OCI-LY1 (cell line): ENCODE measurements around the gene MYORG.

Experiments used
- H2AFZ ChIP-seq: fragments of 200-600 bp; sonication (generic), shearing (Covaris generic); 2 replicates; pipeline ENCODE4 v1.6.0; 2014; ENCODE audit warnings: antibody characterized with exemption, mild to moderate bottlenecking, low read length
- H3F3A ChIP-seq: fragments of 200-600 bp; sonication (generic), shearing (Covaris generic); 2 replicates; pipeline ENCODE4 v1.6.0; 2014; ENCODE audit warnings: mild to moderate bottlenecking, antibody characterized with exemption, low read length, moderate library complexity; ENCODE audit not compliant: insufficient read depth
- H3K27ac ChIP-seq: fragments of 200-600 bp; sonication (generic); 2 replicates; pipeline ENCODE4 v1.5.1; 2014; ENCODE audit warnings: low read length, mixed run types, mild to moderate bottlenecking, low read depth; ENCODE audit not compliant: poor library complexity, severe bottlenecking
- H3K27me3 ChIP-seq: fragments of 200-600 bp; sonication (generic); 2 replicates; pipeline ENCODE4 v1.6.0; 2014; ENCODE audit warnings: antibody characterized with exemption, mild to moderate bottlenecking, low read length, moderate library complexity; ENCODE audit not compliant: insufficient read depth
- H3K36me3 ChIP-seq: fragments of 200-600 bp; sonication (generic); 2 replicates; pipeline ENCODE4 v1.6.1; 2014; ENCODE audit warnings: mild to moderate bottlenecking, antibody characterized with exemption, low read length, moderate library complexity, mixed read lengths; ENCODE audit not compliant: insufficient read depth
- H3K4me1 ChIP-seq: fragments of 200-600 bp; sonication (generic); 2 replicates; pipeline ENCODE4 v1.5.1; 2014; ENCODE audit warnings: mild to moderate bottlenecking, low read length, moderate library complexity; ENCODE audit not compliant: insufficient read depth, severe bottlenecking
- H3K4me2 ChIP-seq: fragments of 200-600 bp; sonication (generic), shearing (Covaris generic); 2 replicates; pipeline ENCODE4 v1.6.1; 2014; ENCODE audit warnings: low read length
- H3K4me3 ChIP-seq: fragments of 200-600 bp; sonication (generic); 2 replicates; pipeline ENCODE4 v1.5.1; 2014; ENCODE audit warnings: low read length, low read depth, mild to moderate bottlenecking, mixed read lengths; ENCODE audit not compliant: poor library complexity, severe bottlenecking
- H3K79me2 ChIP-seq: fragments of 200-600 bp; shearing (Covaris generic); 2 replicates; pipeline ENCODE4 v1.6.1; 2016; ENCODE audit warnings: mixed run types, low read length, mixed read lengths; ENCODE audit not compliant: insufficient read depth
- H3K9ac ChIP-seq: fragments of 200-600 bp; sonication (generic), shearing (Covaris generic); 2 replicates; pipeline ENCODE4 v1.6.1; 2014; ENCODE audit warnings: mild to moderate bottlenecking, low read length, mixed read lengths
- H3K9me2 ChIP-seq: fragments of 200-600 bp; sonication (generic), shearing (Covaris generic); 2 replicates; pipeline ENCODE4 v1.6.1; 2014; ENCODE audit warnings: low read depth, mild to moderate bottlenecking, low read length, mixed read lengths
- H3K9me3 ChIP-seq: fragments of 200-600 bp; shearing (Covaris generic); 2 replicates; pipeline ENCODE4 v1.6.1; 2014; ENCODE audit warnings: low read length, mixed read lengths
- H4K20me1 ChIP-seq: fragments of 200-600 bp; sonication (generic), shearing (Covaris generic); 2 replicates; pipeline ENCODE4 v1.6.0; 2016; ENCODE audit warnings: mild to moderate bottlenecking, low read length; ENCODE audit not compliant: insufficient read depth
- EZH2 ChIP-seq: fragments of 200-600 bp; sonication (generic), shearing (Covaris generic); IDR thresholded peaks from 2 replicates; pipeline ENCODE4 v1.8.0; 2017; ENCODE audit warnings: borderline replicate concordance, mixed run types, mild to moderate bottlenecking, antibody characterized with exemption, low read length, moderate library complexity, mixed read lengths
- TF ChIP-seq, protein P1 (sequence below): fragments of 200-600 bp; sonication (generic), shearing (Covaris generic); IDR thresholded peaks from 2 replicates; pipeline ENCODE4 v1.5.1; 2017; ENCODE audit warnings: mild to moderate bottlenecking, antibody characterized with exemption, low read length, moderate library complexity, mixed read lengths

The MYORG gene

DNA sequence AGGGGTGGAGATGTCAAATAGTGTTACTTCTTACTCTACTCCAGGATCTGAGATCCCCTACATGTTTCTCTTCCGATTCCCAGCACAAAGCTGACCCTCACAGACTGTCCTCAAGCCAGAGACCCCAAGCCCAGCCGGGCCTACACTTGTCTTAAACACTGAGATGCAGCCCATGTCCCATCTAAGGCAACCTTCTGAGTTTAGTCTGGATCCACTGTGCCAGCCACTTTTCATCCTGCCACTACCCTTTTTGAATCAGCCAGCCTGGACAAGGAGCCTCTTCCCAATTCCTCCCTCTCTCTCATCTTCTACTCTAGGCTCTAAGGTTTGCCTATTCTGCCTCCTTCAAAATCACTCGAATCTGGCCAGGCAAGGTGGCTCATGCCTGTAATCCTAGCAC, 6.2 kb upstream of the MYORG start:
- no peaks in the 10 kb centered on the region for H3F3A ChIP-seq

DNA sequence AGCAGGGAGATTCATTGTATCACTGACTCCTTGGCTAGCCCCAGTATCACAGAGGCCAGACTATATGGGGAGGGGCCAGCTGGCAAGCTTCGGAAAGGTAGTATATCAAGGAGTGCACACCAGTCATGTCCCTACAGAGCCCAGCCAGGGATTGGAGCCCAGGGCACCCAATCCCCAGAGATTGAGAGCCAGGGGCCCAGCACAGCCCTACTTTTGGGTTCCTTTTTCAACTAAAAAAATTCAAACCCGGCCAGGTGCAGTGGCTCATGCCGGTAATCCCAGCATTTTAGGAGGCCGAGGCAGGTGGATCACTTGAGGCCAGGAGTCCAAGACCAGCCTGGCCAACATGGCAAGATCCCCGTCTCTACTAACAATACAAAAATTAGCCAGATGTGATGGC, 5.4 kb upstream of the MYORG start:
- Histone ChIP-seq H3K36me3 (no peaks in the 10 kb centered on the region), H3K27ac (no peak overlapping the region), H3K9ac (no peak overlapping the region), H3K4me1 (peaks cover 20% of the 10 kb centered on the region), H3K79me2 (no peaks in the 10 kb centered on the region), H3K9me2 (no peaks in the 10 kb centered on the region), H3K4me3 (no peak overlapping the region), H3K4me2 (no peak overlapping the region), H3K27me3 (no peaks in the 10 kb centered on the region), H3K9me3 (no peaks in the 10 kb centered on the region), H4K20me1 (no peaks in the 10 kb centered on the region), H3F3A (no peaks in the 10 kb centered on the region), H2AFZ (no peak overlapping the region)
- TF ChIP-seq, protein P1, sequence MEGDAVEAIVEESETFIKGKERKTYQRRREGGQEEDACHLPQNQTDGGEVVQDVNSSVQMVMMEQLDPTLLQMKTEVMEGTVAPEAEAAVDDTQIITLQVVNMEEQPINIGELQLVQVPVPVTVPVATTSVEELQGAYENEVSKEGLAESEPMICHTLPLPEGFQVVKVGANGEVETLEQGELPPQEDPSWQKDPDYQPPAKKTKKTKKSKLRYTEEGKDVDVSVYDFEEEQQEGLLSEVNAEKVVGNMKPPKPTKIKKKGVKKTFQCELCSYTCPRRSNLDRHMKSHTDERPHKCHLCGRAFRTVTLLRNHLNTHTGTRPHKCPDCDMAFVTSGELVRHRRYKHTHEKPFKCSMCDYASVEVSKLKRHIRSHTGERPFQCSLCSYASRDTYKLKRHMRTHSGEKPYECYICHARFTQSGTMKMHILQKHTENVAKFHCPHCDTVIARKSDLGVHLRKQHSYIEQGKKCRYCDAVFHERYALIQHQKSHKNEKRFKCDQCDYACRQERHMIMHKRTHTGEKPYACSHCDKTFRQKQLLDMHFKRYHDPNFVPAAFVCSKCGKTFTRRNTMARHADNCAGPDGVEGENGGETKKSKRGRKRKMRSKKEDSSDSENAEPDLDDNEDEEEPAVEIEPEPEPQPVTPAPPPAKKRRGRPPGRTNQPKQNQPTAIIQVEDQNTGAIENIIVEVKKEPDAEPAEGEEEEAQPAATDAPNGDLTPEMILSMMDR: no peak
- TF ChIP-seq EZH2: no peak

More for the DNA sequence above, 6.2 kb upstream of the MYORG start:
- no peak overlapping the region for H3K4me2 ChIP-seq
- no peak overlapping the region for H3K4me3 ChIP-seq
- H3K27ac ChIP-seq: no peak overlapping the region
- no peak for TF ChIP-seq EZH2
- TF ChIP-seq, protein P1: no peak
- no peaks in the 10 kb centered on the region for H3K9me2 ChIP-seq
- H2AFZ ChIP-seq: no peak overlapping the region
- no peaks in the 10 kb centered on the region for H3K9me3 ChIP-seq
- H4K20me1 ChIP-seq: no peaks in the 10 kb centered on the region
- no peaks in the 10 kb centered on the region for H3K36me3 ChIP-seq
- no peaks in the 10 kb centered on the region for H3K79me2 ChIP-seq
- H3K4me1 ChIP-seq: peaks cover 16% of the 10 kb centered on the region
- H3K27me3 ChIP-seq: no peaks in the 10 kb centered on the region
- H3K9ac ChIP-seq: no peak overlapping the region

DNA sequence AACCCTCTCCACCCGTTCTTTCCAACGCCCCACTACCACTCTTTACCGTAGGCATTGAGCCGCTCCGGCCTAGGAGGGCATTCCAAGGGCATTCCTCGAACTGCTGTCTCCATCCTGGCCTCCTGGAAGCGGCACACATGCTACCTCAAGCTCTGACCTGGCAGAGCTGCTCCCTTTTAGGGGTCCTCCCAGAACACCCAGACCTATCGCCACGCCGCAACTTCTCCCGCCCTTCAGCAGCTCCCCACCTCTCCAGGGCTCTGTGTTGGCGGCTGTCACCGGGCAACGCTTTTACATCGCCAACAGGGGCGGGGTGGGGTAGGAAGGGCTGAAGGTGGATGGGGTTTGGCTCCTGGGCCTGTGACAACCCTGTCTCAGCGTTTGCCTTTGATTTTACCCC, 4.6 kb upstream of the MYORG start:
- peak overlapping the region; percentile 62 for H3K4me3 ChIP-seq

More for the DNA sequence above, 4.6 kb upstream of the MYORG start:
- H2AFZ ChIP-seq: no peak overlapping the region
- TF ChIP-seq EZH2: no peak
- TF ChIP-seq, protein P1: no peak
- H3K9me2 ChIP-seq: no peaks in the 10 kb centered on the region
- H4K20me1 ChIP-seq: no peaks in the 10 kb centered on the region
- H3K9me3 ChIP-seq: no peaks in the 10 kb centered on the region
- no peak overlapping the region; the same call in 1 of the 2 replicates for H3K9ac ChIP-seq
- H3K4me1 ChIP-seq: peaks cover 21% of the 10 kb centered on the region
- H3K4me2 ChIP-seq: peak overlapping the region; percentile 74
- H3K27ac ChIP-seq: no peak overlapping the region
- no peaks in the 10 kb centered on the region for H3K27me3 ChIP-seq
- no peaks in the 10 kb centered on the region for H3F3A ChIP-seq
- H3K79me2 ChIP-seq: no peaks in the 10 kb centered on the region
- no peaks in the 10 kb centered on the region for H3K36me3 ChIP-seq
